Measurements from ENCODE around the gene NHERF1. TPM values are rescaled to one million over a fixed set of nuclear protein-coding genes. Genes with fewer than 3 reads are reported as not detected.

NHERF1 gene
- total and polyA plus RNA-seq, 2 experiments from 2014 or later: 78.2 to 111 TPM

DNA sequence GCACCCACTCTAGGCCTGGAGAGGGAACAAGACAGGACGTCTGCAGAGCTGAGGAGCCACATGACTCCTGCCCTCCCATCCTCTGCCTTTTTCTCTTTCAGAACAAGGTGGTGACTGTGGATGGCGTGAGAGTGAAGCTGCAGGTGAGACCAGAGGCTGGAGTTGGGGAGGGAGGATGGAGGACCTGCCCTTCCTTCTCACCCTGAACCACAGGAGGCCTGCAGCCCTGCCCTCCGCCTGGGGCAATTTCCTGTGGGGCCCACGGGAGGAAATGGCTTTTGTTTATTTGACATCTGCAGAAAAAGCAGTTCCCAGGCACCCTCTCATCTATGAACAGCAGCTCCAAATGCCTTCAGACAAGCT lies 6.3 kb upstream of the NHERF1 start:
- peaks cover 23% of the 10 kb centered on the region for H3K4me1 ChIP-seq (ENCODE audit: low read depth)
- no peak overlapping the region for H3K4me3 ChIP-seq
- TF ChIP-seq, protein P1, sequence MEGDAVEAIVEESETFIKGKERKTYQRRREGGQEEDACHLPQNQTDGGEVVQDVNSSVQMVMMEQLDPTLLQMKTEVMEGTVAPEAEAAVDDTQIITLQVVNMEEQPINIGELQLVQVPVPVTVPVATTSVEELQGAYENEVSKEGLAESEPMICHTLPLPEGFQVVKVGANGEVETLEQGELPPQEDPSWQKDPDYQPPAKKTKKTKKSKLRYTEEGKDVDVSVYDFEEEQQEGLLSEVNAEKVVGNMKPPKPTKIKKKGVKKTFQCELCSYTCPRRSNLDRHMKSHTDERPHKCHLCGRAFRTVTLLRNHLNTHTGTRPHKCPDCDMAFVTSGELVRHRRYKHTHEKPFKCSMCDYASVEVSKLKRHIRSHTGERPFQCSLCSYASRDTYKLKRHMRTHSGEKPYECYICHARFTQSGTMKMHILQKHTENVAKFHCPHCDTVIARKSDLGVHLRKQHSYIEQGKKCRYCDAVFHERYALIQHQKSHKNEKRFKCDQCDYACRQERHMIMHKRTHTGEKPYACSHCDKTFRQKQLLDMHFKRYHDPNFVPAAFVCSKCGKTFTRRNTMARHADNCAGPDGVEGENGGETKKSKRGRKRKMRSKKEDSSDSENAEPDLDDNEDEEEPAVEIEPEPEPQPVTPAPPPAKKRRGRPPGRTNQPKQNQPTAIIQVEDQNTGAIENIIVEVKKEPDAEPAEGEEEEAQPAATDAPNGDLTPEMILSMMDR (IDR thresholded peaks at IDR 0.05; ENCODE audit: low read depth, low read length): no peak
- H3K27ac ChIP-seq: no peak overlapping the region
- H3K27me3 ChIP-seq: peaks cover 17% of the 10 kb centered on the region
- no peak for DNase-seq (ENCODE audit: low read depth in 1 of 2, low spot score in 1 of 2)
- H3K9me3 ChIP-seq (ENCODE audit: low read depth): no peaks in the 10 kb centered on the region
- H3K36me3 ChIP-seq: no peaks in the 10 kb centered on the region

DNA sequence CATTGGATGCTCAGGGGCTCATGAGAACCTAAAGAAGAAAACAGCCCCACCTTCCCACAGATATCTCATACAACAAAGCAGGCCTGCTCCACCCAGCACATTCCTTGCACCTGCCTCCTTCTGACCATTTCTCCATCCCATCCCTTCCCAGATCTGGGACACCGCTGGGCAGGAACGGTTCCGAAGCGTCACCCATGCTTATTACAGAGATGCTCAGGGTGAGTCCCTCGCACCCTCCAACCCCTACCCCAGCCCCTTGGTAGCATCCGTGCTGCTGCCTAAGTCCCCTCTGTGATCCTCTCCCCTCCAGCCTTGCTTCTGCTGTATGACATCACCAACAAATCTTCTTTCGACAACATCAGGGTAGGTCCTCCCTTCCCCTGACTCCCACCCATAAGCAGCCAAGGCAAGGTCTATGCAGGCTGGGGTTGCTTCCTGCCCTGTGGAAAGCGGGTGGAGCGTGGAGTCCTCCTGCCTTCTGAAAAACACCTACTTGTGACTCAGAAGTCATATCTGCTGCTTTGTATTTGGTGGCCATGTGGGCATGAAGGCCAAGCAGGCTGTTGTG lies 5.4 kb upstream of the NHERF1 start:
- no peak for DNase-seq (ENCODE audit: low read depth in 1 of 2, low spot score in 1 of 2)

DNA sequence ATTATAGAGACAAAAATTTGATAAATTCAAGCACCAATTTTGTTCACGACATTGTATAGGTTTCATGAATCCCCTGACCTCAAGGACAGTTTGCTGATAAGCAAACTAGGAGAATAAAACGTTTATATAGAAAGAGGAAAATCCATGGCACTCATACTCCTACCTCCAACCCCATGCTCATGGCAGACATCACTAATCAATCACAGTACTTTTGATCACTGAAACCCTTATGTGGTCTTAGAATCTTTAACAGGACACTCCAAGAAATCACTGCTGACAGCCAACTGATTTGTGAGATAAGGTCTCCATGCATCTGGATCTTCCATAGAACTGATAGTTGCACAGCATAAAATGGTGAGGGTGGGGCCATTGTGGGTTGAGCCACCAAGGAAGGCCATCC lies 4.7 kb upstream of the NHERF1 start:
- no peak overlapping the region for H3K4me3 ChIP-seq
- H3K27ac ChIP-seq: no peak overlapping the region
- DNase-seq (ENCODE audit: low read depth in 1 of 2, low spot score in 1 of 2): no peak
- H3K9me3 ChIP-seq (ENCODE audit: low read depth): no peaks in the 10 kb centered on the region
- no peaks in the 10 kb centered on the region for H3K36me3 ChIP-seq
- H3K4me1 ChIP-seq (ENCODE audit: low read depth): peaks cover 30% of the 10 kb centered on the region
- TF ChIP-seq, protein P1 (IDR thresholded peaks at IDR 0.05; ENCODE audit: low read depth, low read length): no peak
- peaks cover 1% of the 10 kb centered on the region for H3K27me3 ChIP-seq

More for the DNA sequence above, 5.4 kb upstream of the NHERF1 start:
- TF ChIP-seq, protein P1 (IDR thresholded peaks at IDR 0.05; ENCODE audit: low read depth, low read length): no peak
- Histone ChIP-seq H3K27me3 (peaks cover 8% of the 10 kb centered on the region), H3K27ac (no peak overlapping the region), H3K4me3 (no peak overlapping the region), H3K36me3 (no peaks in the 10 kb centered on the region), H3K4me1 (ENCODE audit: low read depth) (peaks cover 30% of the 10 kb centered on the region), H3K9me3 (ENCODE audit: low read depth) (no peaks in the 10 kb centered on the region)

DNA sequence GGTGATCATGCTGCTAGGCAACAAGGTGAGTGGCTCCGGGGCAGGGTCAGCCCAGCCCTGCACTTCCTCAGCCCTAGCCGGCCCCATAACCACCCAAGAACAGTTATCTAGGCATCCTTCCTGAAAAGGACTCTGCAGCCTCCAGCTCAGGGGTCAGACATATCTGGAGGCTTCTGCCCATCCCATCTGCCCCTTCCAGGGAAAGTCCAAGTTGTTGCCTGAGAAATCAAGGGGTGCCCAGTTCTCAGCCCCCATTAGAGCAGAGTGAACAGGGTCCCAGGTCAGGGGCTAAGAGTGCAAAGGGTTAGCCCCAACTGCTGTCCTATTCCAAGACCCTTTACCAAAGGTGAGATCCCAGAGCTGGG lies 4.1 kb upstream of the NHERF1 start:
- H3K4me3 ChIP-seq: no peak overlapping the region
- H3K4me1 ChIP-seq (ENCODE audit: low read depth): peaks cover 30% of the 10 kb centered on the region
- TF ChIP-seq, protein P1 (IDR thresholded peaks at IDR 0.05; ENCODE audit: low read depth, low read length): no peak
- no peaks in the 10 kb centered on the region for H3K9me3 ChIP-seq (ENCODE audit: low read depth)
- no peaks in the 10 kb centered on the region for H3K36me3 ChIP-seq
- H3K27ac ChIP-seq: no peak overlapping the region
- no peaks in the 10 kb centered on the region for H3K27me3 ChIP-seq
- no peak for DNase-seq (ENCODE audit: low read depth in 1 of 2, low spot score in 1 of 2)

DNA sequence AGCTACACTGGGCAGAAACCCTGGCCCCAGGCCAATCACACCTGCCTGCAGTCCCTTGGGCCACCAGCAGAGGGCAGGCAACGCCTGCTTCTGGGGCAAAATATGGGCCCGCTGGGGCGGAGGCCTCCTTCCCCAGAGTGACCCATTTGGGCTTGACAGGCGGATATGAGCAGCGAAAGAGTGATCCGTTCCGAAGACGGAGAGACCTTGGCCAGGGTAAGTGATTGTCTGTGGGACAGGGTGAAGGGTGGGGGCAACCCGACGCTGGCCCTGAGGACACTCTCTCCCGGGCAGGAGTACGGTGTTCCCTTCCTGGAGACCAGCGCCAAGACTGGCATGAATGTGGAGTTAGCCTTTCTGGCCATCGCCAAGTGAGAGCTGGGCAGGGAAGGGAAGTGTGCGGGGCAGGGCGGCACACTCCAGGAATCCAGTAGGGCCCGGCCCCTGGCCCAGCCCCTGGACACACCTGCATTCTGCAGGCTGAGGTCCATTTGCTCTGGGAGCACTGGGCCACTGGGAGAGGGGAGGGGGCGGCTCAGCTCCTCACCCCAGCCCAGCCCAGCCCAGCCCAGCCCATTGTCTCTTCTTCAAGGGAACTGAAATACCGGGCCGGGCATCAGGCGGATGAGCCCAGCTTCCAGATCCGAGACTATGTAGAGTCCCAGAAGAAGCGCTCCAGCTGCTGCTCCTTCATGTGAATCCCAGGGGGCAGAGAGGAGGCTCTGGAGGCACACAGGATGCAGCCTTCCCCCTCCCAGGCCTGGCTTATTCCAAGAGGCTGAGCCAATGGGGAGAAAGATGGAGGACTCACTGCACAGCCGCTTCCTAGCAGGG lies 3.5 kb upstream of the NHERF1 start:
- peak; percentile 67 to 70 for DNase-seq (ENCODE audit: low read depth in 1 of 2, low spot score in 1 of 2)

More for the DNA sequence above, 3.5 kb upstream of the NHERF1 start:
- Histone ChIP-seq H3K27me3 (no peaks in the 10 kb centered on the region), H3K36me3 (no peaks in the 10 kb centered on the region), H3K4me3 (no peak overlapping the region), H3K4me1 (ENCODE audit: low read depth) (peaks cover 34% of the 10 kb centered on the region), H3K9me3 (ENCODE audit: low read depth) (no peaks in the 10 kb centered on the region), H3K27ac (no peak overlapping the region)
- TF ChIP-seq, protein P1 (IDR thresholded peaks at IDR 0.05; ENCODE audit: low read depth, low read length): peak; percentile 99

Measured in cardiac muscle cell (in vitro differentiated cells and primary cell).